ENCODE data around the gene DLG2.
"Not testable (repeated sequence)": the region's sequence is repeated elsewhere in the genome, so short reads cannot be mapped to it uniquely, and the experiment has no call there.

The DLG2 gene

DNA sequence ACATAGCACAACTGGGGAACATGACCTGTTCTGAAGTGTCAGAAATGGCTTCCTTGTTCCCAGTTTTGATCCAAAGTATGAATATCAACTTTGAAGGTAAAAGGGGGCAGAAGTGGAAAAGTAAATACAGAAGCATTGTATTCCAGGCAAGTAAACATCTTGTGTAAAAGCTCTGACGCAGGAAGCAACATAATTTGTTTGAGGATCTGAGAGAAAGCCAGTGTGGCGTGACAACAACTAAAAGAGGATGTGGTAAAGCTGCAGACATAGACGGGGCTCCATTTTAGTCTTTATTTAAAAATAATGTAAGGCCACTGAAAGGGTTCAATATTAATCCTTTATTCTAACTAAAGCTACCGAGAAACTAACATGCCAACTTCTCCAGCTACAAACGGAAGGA, 310.2 kb downstream of the DLG2 start:
- DNase-seq (ENCODE audit: low read depth) = no peak

DNA sequence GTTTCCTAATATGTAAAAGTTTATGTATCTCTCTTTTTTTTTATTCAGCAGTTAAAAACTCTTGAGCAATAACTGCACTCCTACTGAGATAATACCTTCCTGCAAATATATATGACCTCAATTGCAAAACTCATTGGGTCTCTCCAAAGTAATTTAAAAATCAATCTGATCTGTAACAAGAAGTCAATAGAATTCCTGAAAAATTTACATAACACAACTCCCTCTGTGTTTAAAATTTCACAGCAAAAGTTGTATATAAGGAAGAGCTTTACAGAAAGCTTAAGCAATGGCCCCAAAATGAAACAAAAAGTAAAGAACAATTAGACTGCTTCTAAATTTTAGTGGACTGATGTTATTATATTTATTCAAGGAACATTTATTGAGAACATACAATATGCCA, 313.4 kb downstream of the DLG2 start:
- DNase-seq (ENCODE audit: low read depth) = no peak

DNA sequence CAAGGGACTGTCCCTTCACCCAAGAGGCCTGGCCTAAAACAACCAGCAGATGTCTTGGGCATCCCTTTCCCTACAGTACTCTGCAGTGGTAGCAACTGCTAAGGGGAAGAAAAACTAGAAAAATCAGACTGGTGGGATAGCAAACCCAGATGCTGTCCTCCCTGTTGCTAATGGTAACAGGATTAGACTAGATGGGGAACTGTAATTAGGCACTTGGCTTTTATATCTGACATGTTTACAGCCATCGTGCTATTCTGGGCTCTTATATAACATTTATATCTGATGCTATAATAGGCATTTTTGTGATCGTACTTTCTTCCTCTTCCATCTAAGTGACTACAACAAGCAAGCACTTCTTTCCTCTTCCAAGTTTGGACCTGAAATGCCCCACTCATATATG, 316.7 kb downstream of the DLG2 start:
- DNase-seq (ENCODE audit: low read depth) = no peak

DNA sequence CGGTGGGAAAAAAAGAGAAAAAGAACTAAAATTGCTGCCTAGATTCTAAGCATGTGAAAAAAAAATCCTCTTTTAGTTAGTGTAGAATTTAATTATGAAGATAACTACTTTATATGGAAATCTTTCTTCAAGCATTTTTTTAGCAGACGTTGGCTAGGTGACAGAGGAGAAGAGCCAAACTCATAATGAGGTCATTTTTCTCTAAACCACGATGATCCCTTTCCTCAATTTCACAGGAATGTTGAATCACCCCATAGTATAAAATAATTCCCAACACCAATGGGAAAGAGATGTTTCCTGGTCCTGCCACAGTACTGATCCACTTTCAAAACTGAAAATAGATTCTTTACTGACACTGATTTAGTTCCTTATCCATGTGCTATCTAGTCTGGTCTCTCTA, 319.8 kb downstream of the DLG2 start:
- DNase-seq (ENCODE audit: low read depth) = peak; percentile 18

DNA sequence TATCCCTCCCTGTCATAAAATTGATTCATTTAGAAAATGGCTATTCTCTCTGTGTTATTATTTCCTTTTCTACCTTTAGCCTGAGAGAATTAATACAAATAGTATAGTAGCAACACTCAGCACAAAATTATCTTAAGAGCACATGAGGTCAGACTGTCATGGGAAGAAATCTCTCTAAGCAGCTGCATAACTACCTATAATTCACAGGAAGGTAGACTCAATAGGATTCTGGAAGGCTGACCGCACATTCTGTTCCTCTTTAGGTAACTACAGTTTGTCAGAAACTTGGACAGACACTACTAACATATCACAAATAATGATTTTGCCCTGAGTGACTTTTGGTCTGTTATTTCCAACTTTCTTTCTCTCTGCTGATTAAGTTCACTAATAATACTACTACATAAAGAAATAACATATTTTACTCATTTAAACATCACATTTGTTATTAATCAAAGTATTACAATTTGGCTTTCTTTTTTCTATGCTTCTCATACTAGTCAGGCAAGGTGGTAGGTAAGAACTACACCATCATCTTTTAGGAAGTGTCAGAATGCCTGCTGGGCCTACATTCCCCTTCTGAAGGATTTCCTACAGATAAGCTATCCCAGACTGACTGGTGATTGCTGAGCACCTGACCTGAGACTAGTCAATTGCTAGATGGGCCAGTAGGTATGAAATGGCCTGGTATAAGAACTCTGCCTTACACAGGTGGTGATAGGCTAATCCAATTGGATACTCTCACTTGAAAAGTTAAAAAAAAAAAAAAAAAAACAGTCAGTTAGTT, 325.1 kb downstream of the DLG2 start:
- no peak for DNase-seq (ENCODE audit: low read depth)

GRCh38 chr11:85299258-85299942, 327.7 kb downstream of the DLG2 start:
- peak; percentile 10 for DNase-seq (ENCODE audit: low read depth)

DNA sequence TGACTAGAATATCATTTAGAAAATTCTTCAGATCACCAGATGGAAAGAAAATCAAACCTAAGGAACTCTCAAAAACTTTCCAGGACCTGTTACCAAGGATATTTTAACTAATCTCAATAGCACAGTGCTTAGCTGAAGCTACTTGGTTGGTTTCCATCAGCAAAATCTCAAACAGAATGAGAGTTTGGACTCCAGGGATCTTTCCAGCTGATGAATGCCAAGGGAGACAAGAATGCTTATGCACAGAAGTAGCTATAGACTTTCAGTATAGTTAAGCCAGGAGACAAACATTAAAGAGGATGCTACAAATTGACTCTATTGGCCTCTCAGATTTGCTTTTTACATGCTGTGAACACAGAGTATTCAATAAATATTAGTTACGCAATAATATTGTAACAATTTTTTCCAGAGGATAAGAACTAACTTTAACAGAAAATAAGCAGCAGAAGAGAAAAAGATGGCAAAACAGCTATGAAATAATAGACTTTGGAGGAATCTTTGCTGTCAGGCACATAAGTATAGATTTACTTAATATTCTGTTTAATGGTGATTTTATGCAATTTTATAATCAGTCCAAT, 331.4 kb downstream of the DLG2 start:
- DNase-seq (ENCODE audit: low read depth) = no peak

DNA sequence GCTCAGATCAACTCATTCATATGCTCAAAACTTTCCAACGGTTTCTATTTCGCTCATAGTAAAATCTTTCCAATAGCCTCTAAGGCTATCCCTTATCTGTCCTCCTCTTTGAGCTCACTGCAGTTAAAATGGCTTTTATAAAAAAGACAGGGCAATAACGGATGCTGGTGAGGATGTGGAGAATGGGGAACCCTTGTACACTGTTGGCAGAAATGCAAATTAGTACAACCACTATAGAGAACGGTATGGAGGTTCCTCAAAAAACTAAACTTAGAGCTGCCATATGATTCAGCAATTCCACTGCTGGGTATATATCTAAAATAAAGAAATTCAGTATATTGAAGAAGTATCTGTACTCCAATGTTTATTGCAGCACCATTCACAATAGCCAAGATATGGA, 345.6 kb downstream of the DLG2 start:
- DNase-seq (ENCODE audit: low read depth) = no peak

- DNase-seq (ENCODE audit: low read depth) = no peak
Observed at GRCh38 chr11:85279267-85279666, 347.9 kb downstream of the DLG2 start.

- DNase-seq (ENCODE audit: low read depth) = no peak
Observed at GRCh38 chr11:85277693-85278092, 349.5 kb downstream of the DLG2 start.

GRCh38 chr11:85276332-85276731, 350.8 kb downstream of the DLG2 start:
- no peak for DNase-seq (ENCODE audit: low read depth)

GRCh38 chr11:85270315-85270714, 356.8 kb downstream of the DLG2 start:
- DNase-seq (ENCODE audit: low read depth) = not testable (repeated sequence)

GRCh38 chr11:85269109-85269508, 358.0 kb downstream of the DLG2 start:
- DNase-seq (ENCODE audit: low read depth) = no peak

DNA sequence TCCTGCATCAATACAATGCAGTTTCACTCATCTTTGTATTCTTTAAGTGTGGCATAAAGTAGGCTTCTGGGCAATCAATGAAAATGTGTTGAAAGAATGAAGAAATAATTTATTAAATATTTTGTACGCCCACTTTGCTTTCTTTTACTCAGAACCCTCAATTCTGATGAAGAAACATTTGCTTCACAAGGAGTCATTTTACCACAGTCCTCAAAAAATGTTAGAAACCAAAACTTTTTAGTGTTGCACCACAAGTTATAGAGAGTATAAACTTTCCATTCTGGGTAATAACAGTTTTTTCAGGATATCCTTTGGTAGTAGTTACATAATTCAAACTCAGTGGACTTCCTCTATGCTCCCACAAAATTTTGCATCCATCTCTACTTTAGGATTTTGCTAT, 360.5 kb downstream of the DLG2 start:
- DNase-seq (ENCODE audit: low read depth) = no peak

DNA sequence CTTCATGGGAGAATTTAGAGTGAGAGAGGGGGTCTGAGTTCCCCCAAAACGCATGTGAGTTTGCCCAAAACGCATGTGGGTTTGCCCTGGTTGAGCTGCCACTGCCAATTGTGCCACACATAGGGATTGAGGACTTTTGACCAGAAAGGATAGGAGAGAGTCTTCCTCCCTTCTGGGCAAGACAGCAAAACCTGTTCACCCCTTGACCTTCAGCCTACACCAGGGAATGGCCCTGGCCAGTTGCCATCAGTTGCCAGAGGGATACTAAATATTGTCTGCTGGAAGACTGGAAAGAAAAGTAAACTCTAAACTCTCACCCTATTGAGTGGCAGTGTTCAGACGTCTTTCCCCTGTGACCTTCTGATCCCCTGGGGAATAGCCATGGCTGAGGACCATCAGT, 363.8 kb downstream of the DLG2 start:
- no peak for DNase-seq (ENCODE audit: low read depth)

DNA sequence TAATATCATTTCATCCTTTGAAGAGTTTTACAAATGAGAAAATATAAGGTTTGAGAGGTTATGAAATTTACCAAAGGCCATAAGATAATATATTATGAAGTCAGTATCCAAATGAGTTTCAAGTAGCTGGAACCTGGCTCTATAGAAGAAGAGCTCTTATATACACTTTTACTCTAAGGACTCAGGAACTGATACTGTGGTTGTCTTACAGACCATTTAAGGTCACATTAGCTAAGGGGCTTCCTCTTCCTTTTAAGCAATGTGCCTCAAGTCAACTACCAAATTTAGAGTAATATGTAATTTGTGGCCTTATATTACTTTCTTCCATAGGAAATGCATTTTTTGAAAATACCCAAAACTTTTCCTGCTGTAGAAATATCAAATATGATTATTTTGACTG, 369.3 kb downstream of the DLG2 start:
- DNase-seq (ENCODE audit: low read depth) = no peak

DNA sequence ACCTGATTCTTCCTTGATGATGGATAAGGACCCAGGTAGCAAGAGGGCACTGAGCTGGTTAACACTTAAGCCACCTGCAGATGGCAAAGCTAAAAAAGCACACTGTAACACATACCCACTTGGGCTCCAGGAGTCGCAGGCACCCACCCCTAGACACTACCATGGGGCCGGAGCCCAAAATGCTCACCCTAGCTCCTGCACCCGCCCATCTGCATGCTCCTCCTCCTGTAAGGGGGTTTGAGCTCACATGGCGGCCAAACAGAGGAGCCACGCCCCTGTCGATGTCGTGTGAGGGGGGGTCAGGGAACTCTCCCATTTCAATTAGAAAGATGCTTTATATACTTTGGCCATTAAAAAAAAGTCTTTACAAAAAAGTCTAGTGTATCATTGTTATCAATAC, 370.7 kb downstream of the DLG2 start:
- DNase-seq (ENCODE audit: low read depth) = no peak

GRCh38 chr11:85249482-85249881, 377.7 kb downstream of the DLG2 start:
- no peak for DNase-seq (ENCODE audit: low read depth)

GRCh38 chr11:85247797-85248196, 379.3 kb downstream of the DLG2 start:
- DNase-seq (ENCODE audit: low read depth) = no peak

DNA sequence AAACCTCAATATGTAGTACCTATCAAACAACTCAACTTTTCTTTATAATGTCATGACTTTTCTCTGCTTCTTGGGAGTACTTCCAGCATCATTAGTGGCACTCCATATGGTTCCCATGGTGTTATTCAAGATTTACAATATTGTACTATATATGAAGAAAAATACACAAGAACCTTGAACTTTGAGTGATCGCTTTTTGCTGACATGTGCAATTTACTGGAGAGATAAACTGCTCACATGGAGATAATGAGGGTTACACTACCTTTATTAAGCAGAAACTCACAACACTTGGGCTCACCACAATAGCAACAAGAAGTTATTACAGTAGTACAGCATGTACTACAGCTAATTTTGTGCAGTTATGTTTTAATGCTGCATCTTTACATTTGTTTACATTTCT, 388.2 kb downstream of the DLG2 start:
- no peak for DNase-seq (ENCODE audit: low read depth)

DNA sequence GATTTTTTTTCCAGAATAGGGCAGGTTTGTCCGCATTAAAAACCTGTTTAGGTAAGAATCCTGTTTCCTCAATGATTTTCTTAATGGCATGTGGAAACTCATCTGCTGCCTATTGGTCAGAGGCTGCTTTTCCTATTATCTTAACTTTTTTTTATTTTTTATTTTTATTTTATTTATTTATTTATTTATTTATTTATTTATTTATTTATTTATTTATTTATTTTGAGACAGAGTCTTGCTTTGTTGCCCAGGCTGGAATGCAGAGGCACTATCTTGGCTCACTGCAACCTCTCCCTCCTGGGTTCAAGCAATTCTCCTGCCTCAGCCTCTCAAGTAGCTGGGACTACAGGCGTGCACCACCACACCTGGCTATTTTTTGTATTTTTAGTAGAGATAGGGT, 389.1 kb downstream of the DLG2 start:
- DNase-seq (ENCODE audit: low read depth) = not testable (repeated sequence)

- DNase-seq (ENCODE audit: low read depth) = no peak
Observed at GRCh38 chr11:85236211-85236610, 390.9 kb downstream of the DLG2 start.

DNA sequence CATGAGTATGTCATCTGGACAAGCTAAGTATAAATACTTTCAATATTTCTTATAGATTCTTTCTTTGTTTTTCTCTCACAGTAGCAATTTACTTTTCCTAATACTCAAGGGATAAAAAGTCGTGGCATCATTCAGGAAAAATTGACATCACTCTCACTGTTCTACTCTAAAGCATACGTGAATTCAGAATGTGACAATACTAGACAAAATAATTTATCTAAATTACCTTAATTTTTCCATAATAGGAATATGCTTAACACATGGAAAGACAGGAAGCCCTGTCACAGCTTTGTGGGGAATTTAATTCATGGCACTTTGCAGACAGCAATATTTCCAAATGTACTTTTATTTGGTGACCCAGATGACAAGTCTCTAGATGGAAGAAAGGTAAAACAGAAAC, 394.6 kb downstream of the DLG2 start:
- DNase-seq (ENCODE audit: low read depth) = no peak

All from stromal cell of bone marrow (primary cell).